ENCODE results near the gene PPP1R14B.

PPP1R14B gene

DNA sequence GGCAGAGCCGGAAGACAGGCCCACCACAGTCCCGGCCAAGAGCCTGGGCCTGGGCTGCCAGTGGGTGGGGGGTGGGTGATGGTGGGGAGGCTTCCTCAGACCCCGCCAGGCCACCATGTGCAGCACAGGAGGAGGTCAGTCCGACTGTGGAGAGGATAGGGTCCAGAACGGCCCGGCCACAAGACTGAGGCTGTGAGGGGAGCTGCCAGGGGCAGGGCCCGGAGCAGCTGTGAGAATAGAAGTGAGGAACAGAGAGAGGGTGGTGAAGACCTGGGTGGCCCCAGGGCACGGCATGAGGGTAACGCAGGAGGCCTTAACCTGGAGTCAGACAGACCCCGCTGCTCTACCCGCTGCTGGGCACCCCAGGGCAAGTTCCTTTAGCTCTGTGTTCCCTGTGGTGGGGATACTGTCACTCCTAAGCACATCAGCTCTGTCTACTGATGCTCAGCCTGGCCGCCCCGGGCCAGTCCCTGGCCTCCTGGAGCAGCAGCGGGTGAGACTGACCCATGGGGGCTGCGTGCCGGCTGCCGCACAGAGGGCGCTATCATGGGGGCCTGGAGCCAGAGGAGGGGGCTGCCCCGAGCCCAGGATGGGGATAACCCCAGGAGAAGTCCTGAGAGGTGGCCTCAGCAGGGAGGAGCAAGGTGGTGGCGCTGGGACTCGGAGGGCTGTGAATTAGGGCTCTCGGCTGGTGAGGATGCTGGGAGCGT is 38.5 kb downstream of the PPP1R14B start:
- DNase-seq = no peak

DNA sequence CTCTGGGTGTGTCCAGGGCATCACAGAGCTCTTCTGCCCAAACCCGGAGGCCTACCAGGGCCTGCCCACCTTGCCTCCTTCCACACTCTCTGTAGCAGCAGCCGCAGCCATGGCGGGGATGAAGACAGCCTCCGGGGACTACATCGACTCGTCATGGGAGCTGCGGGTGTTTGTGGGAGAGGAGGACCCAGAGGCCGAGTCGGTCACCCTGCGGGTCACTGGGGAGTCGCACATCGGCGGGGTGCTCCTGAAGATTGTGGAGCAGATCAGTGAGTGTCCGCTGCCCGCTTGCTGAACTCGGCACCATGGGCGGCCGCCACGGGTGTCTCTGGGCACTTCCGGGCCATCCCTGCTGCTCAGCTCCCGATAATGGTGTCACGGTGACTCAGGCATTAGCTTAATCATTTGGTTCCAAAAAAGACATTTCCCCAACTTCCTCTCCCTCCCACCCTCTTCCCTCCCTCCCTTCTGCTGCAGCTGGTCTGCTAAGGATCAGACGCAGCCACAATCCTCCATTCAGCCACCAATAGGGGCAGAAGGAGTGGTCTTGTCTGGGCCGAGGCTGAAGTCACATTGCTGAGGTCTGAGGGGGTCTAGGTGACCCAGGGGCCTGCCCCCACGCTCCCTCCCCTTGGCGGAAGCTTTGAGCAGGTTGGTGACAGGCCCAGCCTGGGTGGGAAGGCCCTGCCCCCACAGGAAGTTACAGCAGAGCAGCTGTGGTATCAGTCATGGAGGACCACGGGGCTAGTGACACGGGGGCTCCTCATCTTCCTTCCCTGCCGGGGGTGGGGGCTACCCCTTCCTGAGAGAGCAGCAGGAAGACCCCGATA is 39.3 kb downstream of the PPP1R14B start:
- no peak for DNase-seq

DNA sequence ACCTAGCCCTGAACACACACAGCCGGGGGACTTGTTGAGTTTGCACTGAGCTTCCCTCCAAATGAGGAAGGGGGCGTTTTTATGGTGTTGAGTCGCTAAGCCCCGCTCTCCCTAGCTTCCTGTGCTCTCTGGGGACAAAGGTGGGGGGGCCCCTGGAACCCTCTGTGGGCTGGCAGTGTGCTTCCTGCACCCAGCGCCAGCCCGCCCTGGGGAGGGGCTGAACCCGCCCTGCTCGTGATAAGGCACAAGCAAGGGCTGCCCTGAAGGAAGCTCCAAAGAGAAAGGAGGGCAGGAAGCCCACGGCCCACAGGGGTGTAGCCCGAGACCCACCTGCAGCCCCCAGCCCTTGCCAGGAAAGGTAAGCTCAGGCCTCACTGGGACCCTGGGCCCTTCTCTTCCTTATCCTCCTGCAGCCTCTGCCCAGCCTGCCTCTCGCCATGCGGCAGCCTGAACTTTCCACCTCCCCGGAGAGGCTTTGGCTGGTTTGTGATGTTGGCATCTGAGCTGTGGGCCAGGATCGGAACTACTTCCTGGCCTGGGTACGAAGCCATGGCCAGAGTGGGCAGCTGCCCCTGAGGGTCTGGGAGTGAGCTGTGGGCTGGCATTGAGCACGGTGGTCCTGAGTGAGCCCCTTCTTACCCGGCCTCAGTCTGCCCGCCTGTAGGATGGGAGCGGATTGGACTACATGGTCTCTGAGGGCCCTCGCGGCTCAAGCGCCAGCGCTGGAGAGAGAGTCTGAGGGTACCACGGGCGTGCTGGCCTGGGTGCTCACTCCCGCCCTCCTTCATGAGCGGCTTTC is 40.1 kb downstream of the PPP1R14B start, which contains the start of gene FERMT3:
FERMT3 (plus strand) TSS at position 265 of the 799 bp plus-strand sequence. CDS start 644 bp downstream, outside the sequence.
- no peak for DNase-seq

DNA sequence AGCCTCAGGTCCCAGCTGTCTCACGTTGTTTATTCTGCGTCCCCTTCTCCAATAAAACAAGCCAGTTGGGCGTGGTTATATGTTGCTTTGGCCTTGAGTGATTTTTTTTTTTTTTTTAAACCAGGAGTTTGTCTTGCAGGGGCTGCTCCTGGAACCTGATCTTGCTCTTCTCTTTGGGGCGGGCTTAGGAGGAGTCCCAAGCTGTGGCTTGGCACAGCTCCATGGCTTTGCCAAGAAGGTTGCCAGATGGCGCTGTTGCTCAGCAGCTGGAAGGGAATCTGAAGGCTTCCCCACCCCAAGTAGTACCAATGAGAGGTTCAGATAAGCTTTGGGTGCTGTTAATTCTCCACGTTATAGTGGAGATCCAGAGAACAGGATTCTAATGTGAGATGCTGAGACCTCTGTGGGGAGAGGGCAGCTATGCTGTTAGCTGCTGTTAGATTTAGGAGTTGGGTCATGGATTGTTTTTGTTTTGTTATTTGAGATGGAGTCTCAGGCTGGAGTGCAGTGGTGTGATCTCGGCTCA is 42.2 kb downstream of the PPP1R14B start:
- peak; percentile 40 for DNase-seq

DNA sequence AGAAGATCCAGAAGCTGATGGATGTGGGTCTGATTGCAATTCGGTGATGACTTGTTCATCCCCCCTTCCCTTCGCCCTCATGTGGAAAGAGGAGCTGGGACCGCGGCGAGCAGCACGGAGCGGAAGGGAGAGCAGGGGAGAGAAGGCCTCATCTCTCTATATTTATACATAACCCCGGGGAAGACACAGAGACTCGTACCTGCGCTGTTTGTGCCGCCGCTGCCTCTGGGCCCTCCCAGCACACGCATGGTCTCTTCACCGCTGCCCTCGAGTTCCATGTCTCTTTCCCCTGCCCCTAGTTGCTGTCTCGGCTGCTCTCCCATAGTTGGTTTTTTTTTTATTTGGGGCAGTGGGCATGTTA is 42.7 kb downstream of the PPP1R14B start:
- no peak for DNase-seq

DNA sequence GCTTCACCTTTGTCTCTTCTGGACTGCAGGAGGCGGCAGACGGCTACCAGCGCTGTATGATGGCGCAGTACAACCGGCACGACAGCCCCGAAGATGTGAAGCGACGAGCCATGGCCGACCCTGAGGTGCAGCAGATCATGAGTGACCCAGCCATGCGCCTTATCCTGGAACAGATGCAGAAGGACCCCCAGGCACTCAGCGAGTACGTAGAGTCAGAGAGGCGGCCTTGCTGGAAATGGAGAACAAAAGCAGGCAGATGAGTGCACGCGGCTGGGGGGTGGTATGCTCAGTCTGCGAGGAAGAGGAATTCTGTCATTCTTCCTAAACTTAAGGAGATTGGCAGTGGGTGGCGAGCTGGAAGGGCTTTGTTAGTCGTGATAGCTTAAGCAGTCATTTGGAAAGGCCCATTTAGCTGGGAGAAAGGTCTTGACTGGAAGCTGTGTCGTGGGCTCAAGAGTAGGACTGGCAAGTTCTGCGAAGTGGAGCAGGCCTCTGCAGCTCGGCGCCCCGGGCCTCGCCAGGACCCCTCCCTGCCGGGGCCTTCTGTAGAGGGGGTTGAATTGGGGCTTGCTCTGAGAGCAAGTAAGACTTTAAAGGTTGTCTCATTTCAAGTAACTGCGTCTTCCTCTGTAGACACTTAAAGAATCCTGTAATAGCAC is 43.2 kb downstream of the PPP1R14B start:
- no peak for DNase-seq

DNA sequence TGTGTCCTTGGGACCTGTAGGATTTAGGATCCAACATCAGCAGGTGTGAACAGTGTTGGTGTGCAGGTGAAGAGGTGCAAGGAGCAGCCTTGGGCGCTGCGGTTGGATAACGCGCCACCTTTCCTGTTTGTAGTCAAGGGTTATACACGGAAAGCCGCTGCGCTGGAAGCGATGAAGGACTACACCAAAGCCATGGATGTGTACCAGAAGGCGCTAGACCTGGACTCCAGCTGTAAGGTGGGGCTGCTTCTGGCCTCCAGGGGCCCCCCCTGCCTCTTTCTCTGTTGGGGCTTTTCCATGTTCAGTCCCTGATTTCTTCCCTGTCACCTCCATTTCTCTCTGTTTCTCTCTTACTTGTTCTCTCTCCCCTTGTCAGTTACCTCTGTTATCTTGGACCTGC is 43.8 kb downstream of the PPP1R14B start:
- DNase-seq = no peak

DNA sequence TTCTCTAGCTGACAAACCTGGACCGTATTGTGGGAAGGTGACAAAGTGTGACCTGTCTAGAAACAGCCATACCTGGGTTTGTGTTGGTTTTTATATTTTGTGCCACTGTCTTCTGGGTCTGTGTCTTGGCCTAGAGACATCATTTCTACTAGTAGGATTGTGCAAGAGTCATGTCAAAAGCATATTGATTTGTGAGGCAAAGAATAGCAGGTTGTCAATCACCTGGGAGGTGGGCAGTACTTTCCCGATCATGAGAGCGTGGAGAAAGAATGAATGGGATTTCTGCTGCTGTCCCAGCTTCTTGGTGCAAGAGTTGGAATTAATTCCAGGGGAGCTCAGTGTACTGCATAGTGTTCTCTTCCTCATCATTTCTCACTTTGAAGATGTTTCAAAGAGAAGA is 45.2 kb downstream of the PPP1R14B start:
- no peak for DNase-seq

DNA sequence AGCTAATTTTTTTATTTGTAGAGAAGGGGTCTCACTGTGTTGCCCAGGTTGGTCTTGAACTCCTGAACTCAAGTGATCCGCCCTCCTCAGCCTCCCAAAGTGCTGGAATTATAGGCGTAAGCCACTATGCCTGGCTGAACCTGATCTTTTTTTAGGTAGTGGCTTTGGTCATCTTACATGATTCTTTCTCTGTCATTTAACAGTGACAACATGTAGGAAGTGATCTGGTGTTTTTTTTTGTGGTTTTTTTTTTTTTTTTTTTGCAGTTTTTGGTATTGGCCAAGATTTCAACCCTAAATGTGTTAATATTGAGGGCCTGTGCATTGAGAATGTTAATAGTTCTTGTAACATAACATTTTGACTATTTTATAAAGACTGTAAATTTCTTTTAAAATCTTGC is 48.2 kb downstream of the PPP1R14B start:
- DNase-seq = no peak

DNA sequence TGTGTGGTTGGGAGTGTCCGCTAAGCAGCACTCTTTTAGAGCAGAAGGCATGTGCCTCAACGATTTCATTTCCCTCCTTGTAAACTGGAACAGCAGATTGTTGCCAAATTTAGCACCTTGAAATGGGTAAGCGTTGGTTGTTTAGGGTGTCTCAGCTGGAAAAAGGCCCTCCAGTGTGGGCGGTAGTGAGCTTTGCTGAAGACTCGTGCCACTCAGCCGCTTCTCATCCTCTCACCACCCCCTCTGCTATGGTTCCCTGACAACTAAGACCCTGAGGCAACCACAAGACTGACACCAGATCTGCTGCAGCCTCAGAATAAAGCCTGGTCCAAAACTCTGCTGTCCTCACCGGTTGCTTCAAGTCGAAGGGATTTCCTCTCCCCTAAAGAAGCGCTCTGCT is 50.1 kb downstream of the PPP1R14B start:
- DNase-seq = no peak

Data from NCI-H748 treated with DMSO at 0.1 percent for 48 hours (cell line).